Lower lobe of right lung (tissue), 2 donors: Measurements from ENCODE around the gene ID2. TPM values are rescaled to one million over a fixed set of nuclear protein-coding genes. Genes with fewer than 3 reads are reported as not detected.

ENCODE experiments used
- ATAC-seq, 2 donors: fragments of 200-7000 bp; cut with Tn5 transposase; one replicate each; pipeline ENCODE4 v1.9.1; 2020 to 2022; ENCODE audit warnings: mild to moderate bottlenecking in 2 of 2, moderate library complexity in 2 of 2
- DNase-seq: peaks from one replicate; pipeline ENCODE4 v3.0.0-alpha.2; 2020
- H3K27ac ChIP-seq: fragments of 200-600 bp; one replicate; pipeline ENCODE4 v1.8.0; 2022
- H3K27me3 ChIP-seq: fragments of 200-600 bp; one replicate; pipeline ENCODE4 v1.8.0; 2022; ENCODE audit warnings: low read depth
- H3K36me3 ChIP-seq: fragments of 200-600 bp; one replicate; pipeline ENCODE4 v1.8.0; 2022; ENCODE audit warnings: mild to moderate bottlenecking
- H3K4me1 ChIP-seq: fragments of 200-600 bp; one replicate; pipeline ENCODE4 v1.8.0; 2022
- H3K4me3 ChIP-seq: fragments of 200-600 bp; one replicate; pipeline ENCODE4 v1.8.0; 2022; ENCODE audit warnings: mild to moderate bottlenecking
- H3K9me3 ChIP-seq: fragments of 200-600 bp; one replicate; pipeline ENCODE4 v1.8.0; 2022
- CTCF ChIP-seq: fragments of 200-600 bp; IDR thresholded peaks from one replicate; pipeline ENCODE4 v1.8.0; 2022; ENCODE audit warnings: antibody characterized with exemption, mild to moderate bottlenecking
- intact Hi-C: fragments of 100-400 bp; cut with DNase I; formaldehyde crosslinking; loops from one replicate; pipeline ENCODE4 v1.11.0; 2022
- long read RNA-seq: library from polyadenylated mRNA; unstranded; transcript quantifications from one replicate; pipeline ENCODE4 v2.0.0, GENCODE V29; 2021
- total RNA-seq: library from RNA; stranded (reverse); fragmentation: NEBNext Ultra II Directional; extraction: Animal tissue kit (Norgen Biotek cat#: 25700); gene quantifications from one replicate; pipeline ENCODE4 v1.2.1, GENCODE V29; 2021
- donor health status: DM: no; HTN: yes; CAD: no; lungs with severe emphysema.

Gene ID2, protein sequence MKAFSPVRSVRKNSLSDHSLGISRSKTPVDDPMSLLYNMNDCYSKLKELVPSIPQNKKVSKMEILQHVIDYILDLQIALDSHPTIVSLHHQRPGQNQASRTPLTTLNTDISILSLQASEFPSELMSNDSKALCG
- total RNA-seq, result 102 TPM
- long read RNA-seq, transcript ID2-203 (3 exons, 1,362 nt), result major isoform, 48 of 61 reads
- long read RNA-seq, partial matches to known transcripts, result 0 of 61 reads
- long read RNA-seq, other reads (novel, unspliced or antisense), result 12 of 61 reads

- no peaks in the 10 kb centered on the region for H3K27me3 ChIP-seq
- H3K4me3 ChIP-seq, result peak within 1 kb of the TSS; percentile 93
- TF ChIP-seq CTCF, result no peak
- peak; percentile 79 to 91 for ATAC-seq
- no peaks in the 10 kb centered on the region for H3K36me3 ChIP-seq
- no peaks in the 10 kb centered on the region for H3K9me3 ChIP-seq
- intact Hi-C loops, result no loop called here
- H3K4me1 ChIP-seq, result peaks cover 38% of the 10 kb centered on the region
- peak within 1 kb of the TSS; percentile 99 for H3K27ac ChIP-seq
- peak; percentile 100 for DNase-seq
Measured at GRCh38 chr2:8681786-8682692, at the start of gene ID2. Gene ID2, plus strand, starts transcription at chr2:8682056. Its CDS starts 110 bp downstream, at chr2:8682166.

DNA sequence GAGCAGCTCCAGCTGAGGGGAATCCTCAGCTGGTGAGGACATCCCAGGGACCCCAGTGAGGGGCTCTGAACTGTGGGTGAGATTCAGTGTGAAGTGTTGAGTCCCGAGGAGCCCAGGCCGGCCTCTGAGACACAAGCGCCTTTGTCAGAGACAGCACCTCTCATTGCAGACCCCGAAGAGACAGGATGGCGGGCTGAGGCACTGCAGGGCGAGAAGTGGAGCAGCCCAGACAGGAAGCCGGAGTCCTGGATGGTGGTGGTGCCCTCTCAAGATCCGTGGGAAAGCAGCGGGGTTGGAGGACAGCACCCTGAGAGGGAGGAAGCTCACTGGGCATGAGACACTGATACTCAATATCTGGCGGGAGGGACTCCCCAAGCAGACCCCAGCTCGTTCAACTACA is 49.1 kb upstream of the ID2 start:
- Histone ChIP-seq H3K36me3 (no peaks in the 10 kb centered on the region), H3K9me3 (no peaks in the 10 kb centered on the region), H3K4me3 (no peak overlapping the region), H3K4me1 (peaks cover 17% of the 10 kb centered on the region), H3K27me3 (no peaks in the 10 kb centered on the region), H3K27ac (no peak overlapping the region)
- DNase-seq (peak; percentile 38), ATAC-seq (no peak)
- no peak for TF ChIP-seq CTCF
- intact Hi-C loops, result no loop called here

DNA sequence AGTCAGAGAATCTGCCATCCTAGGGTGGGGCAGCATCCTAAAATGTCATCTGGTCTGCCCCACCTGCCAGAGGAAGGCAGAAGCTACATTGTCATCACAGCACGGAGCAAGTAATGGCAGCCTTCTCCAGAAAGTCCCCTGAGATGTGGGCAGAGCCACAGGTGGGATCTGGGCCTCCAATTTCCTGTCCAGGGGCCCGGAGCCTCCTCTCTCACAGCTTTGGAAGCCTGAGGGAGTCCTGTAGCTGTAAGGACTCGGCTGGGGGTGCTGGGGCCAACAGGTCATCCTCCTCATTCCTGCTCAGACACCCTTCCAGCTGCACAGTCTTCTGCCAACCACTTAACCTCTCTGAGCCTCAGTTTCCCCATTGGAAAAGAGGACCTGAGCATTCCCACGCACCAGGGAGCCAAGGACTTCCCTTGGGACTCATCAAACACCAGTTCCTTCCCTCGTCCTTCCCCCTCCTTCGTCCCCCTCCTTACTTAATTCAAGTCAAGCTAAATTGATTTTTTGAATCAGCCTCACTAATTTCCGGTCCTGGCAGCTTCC is 48.6 kb upstream of the ID2 start:
- intact Hi-C loops, result no loop called here
- no peak for ATAC-seq
- H3K27me3 ChIP-seq, result no peaks in the 10 kb centered on the region
- H3K4me1 ChIP-seq, result peaks cover 17% of the 10 kb centered on the region
- no peaks in the 10 kb centered on the region for H3K9me3 ChIP-seq
- H3K27ac ChIP-seq, result no peak overlapping the region
- no peaks in the 10 kb centered on the region for H3K36me3 ChIP-seq
- no peak for TF ChIP-seq CTCF
- H3K4me3 ChIP-seq, result no peak overlapping the region
- DNase-seq, result peak; percentile 11

DNA sequence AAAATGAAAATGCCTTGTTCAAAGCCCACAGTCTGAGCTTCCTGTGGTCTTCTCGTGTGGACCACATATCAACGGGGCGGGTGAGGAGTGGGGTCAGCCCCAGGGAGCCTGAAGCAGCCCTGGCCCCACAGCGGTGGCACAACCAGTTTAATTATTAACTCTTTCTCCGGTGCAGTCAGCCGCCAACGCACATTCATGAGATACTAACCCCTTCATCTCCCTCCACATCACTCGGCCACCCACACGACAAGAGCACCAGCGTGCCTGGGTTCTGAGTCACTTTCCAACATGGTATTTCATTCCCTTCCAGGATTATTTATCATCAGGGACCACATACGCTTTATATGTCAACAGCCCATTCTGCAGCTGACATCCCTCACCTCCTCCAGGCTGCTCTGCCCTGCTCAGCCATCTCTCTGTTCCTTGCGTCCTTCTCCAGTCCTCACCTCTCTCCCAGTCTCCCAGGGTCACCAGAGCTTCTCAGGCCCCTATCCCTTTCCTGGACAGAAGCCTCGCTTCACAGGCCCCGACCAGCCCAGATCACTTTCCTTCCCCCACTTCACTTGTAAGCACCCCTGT is 48.0 kb upstream of the ID2 start:
- peak in 1 of 2 donors; percentile 13 for ATAC-seq
- H3K27ac ChIP-seq, result no peak overlapping the region

More for the DNA sequence above, 48.0 kb upstream of the ID2 start:
- no peaks in the 10 kb centered on the region for H3K9me3 ChIP-seq
- no peak overlapping the region for H3K4me3 ChIP-seq
- no peaks in the 10 kb centered on the region for H3K36me3 ChIP-seq
- H3K4me1 ChIP-seq, result peaks cover 17% of the 10 kb centered on the region
- peak; percentile 31 for DNase-seq
- intact Hi-C loops, result no loop called here
- H3K27me3 ChIP-seq, result no peaks in the 10 kb centered on the region
- no peak for TF ChIP-seq CTCF
